ENCODE measurements around the gene ZNF784. TPM values are rescaled to one million over a fixed set of nuclear protein-coding genes. Genes with fewer than 3 reads are reported as not detected.

The ZNF784 gene
- total and polyA plus RNA-seq, 2 donors (not counting 1 experiment from before 2014, with no cell fraction given): 1.6 to 5.6 TPM

GRCh38 chr19:55644191-55644833 is 19.9 kb upstream of the ZNF784 start:
- no peaks in the 10 kb centered on the region for H3K27me3 ChIP-seq (ENCODE audit: control insufficient read depth, insufficient read depth, low read length)
- H3K4me1 ChIP-seq (ENCODE audit: control insufficient read depth, extremely low read depth, insufficient read depth, low read length): peaks cover 16% of the 10 kb centered on the region
- peak overlapping the region; percentile 74 for H3K9ac ChIP-seq (ENCODE audit: insufficient read depth, low read length)
- H3K79me2 ChIP-seq (ENCODE audit: control insufficient read depth, insufficient read depth, low read length): peaks cover 30% of the 10 kb centered on the region
- TF ChIP-seq EZH2 (IDR thresholded peaks at IDR 0.05; ENCODE audit: low read length, missing control alignments): no peak
- TF ChIP-seq, protein P1, sequence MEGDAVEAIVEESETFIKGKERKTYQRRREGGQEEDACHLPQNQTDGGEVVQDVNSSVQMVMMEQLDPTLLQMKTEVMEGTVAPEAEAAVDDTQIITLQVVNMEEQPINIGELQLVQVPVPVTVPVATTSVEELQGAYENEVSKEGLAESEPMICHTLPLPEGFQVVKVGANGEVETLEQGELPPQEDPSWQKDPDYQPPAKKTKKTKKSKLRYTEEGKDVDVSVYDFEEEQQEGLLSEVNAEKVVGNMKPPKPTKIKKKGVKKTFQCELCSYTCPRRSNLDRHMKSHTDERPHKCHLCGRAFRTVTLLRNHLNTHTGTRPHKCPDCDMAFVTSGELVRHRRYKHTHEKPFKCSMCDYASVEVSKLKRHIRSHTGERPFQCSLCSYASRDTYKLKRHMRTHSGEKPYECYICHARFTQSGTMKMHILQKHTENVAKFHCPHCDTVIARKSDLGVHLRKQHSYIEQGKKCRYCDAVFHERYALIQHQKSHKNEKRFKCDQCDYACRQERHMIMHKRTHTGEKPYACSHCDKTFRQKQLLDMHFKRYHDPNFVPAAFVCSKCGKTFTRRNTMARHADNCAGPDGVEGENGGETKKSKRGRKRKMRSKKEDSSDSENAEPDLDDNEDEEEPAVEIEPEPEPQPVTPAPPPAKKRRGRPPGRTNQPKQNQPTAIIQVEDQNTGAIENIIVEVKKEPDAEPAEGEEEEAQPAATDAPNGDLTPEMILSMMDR (conservative IDR thresholded peaks at IDR 0.05 in 1 of 2, IDR thresholded peaks at IDR 0.05 in 1 of 2; ENCODE audit: low read depth in 1 of 2, low read length in 2 of 2): no peak
- H3K36me3 ChIP-seq (ENCODE audit: control insufficient read depth, insufficient read depth, low read length): peaks cover 12% of the 10 kb centered on the region
- DNase-seq (ENCODE audit: low read depth in 2 of 2): no peak
- H3K9me3 ChIP-seq (ENCODE audit: control insufficient read depth, insufficient read depth, low read depth, low read length): no peaks in the 10 kb centered on the region
- H3K27ac ChIP-seq (ENCODE audit: insufficient read depth, low read length): peak overlapping the region; percentile 51
- H4K20me1 ChIP-seq (ENCODE audit: control insufficient read depth, extremely low read depth, insufficient read depth, low read length): no peaks in the 10 kb centered on the region
- H2AFZ ChIP-seq (ENCODE audit: low read length): no peak overlapping the region
- H3K4me2 ChIP-seq (ENCODE audit: extremely low read depth, insufficient read depth, low read length): peak overlapping the region; percentile 55
- H3K4me3 ChIP-seq (replicated peaks in 1 of 4; ENCODE audit: control extremely low read depth in 1 of 4, insufficient read depth in 1 of 4, low read depth in 3 of 4, low read length in 4 of 4): peak overlapping the region; percentile 81 to 87 (median 85)

DNA sequence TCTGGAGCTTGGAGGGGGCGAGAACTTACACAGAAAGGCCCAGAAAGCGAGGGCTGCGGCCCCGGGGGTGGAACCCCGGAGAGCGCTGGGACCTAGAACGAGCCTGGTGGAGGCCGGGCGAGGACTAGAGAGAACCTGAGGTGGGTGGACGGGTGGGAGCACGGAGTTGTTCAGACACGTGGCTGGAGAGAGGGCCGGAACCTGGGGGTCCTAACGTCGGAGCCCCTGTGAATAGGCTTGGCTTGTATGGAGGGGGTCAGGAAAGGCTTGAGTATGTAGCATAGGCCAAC is 19.5 kb upstream of the ZNF784 start:
- H3K9me3 ChIP-seq (ENCODE audit: control insufficient read depth, insufficient read depth, low read depth, low read length): no peaks in the 10 kb centered on the region
- H3K79me2 ChIP-seq (ENCODE audit: control insufficient read depth, insufficient read depth, low read length): peaks cover 34% of the 10 kb centered on the region
- no peaks in the 10 kb centered on the region for H3K27me3 ChIP-seq (ENCODE audit: control insufficient read depth, insufficient read depth, low read length)
- H3K4me3 ChIP-seq (replicated peaks in 1 of 4; ENCODE audit: control extremely low read depth in 1 of 4, insufficient read depth in 1 of 4, low read depth in 3 of 4, low read length in 4 of 4): peak overlapping the region; percentile 81 to 87 (median 85)
- H2AFZ ChIP-seq (ENCODE audit: low read length): no peak overlapping the region
- no peaks in the 10 kb centered on the region for H4K20me1 ChIP-seq (ENCODE audit: control insufficient read depth, extremely low read depth, insufficient read depth, low read length)
- peaks cover 16% of the 10 kb centered on the region for H3K4me1 ChIP-seq (ENCODE audit: control insufficient read depth, extremely low read depth, insufficient read depth, low read length)
- no peak for DNase-seq (ENCODE audit: low read depth in 2 of 2)
- H3K9ac ChIP-seq (ENCODE audit: insufficient read depth, low read length): peak overlapping the region; percentile 74
- H3K4me2 ChIP-seq (ENCODE audit: extremely low read depth, insufficient read depth, low read length): peak overlapping the region; percentile 55
- peaks cover 12% of the 10 kb centered on the region for H3K36me3 ChIP-seq (ENCODE audit: control insufficient read depth, insufficient read depth, low read length)
- peak overlapping the region; percentile 51 for H3K27ac ChIP-seq (ENCODE audit: insufficient read depth, low read length)
- no peak for TF ChIP-seq EZH2 (IDR thresholded peaks at IDR 0.05; ENCODE audit: low read length, missing control alignments)
- TF ChIP-seq, protein P1 (conservative IDR thresholded peaks at IDR 0.05 in 1 of 2, IDR thresholded peaks at IDR 0.05 in 1 of 2; ENCODE audit: low read depth in 1 of 2, low read length in 2 of 2): no peak

GRCh38 chr19:55643003-55643886 is 18.9 kb upstream of the ZNF784 start, which contains the start of gene ZNF581:
TSS of gene ZNF581 (plus strand) at chr19:55643649. CDS start at chr19:55644572, 923 bp downstream.
- DNase-seq (ENCODE audit: low read depth in 2 of 2): peak; percentile 71 to 79
- no peak for TF ChIP-seq EZH2 (IDR thresholded peaks at IDR 0.05; ENCODE audit: low read length, missing control alignments)
- TF ChIP-seq, protein P1 (conservative IDR thresholded peaks at IDR 0.05 in 1 of 2, IDR thresholded peaks at IDR 0.05 in 1 of 2; ENCODE audit: low read depth in 1 of 2, low read length in 2 of 2): no peak
- Histone ChIP-seq H4K20me1 (ENCODE audit: control insufficient read depth, extremely low read depth, insufficient read depth, low read length) (no peaks in the 10 kb centered on the region), H3K4me2 (ENCODE audit: extremely low read depth, insufficient read depth, low read length) (peak within 1 kb of the TSS; percentile 89), H3K79me2 (ENCODE audit: control insufficient read depth, insufficient read depth, low read length) (peaks cover 37% of the 10 kb centered on the region), H3K9me3 (ENCODE audit: control insufficient read depth, insufficient read depth, low read depth, low read length) (no peaks in the 10 kb centered on the region), H3K27me3 (ENCODE audit: control insufficient read depth, insufficient read depth, low read length) (no peaks in the 10 kb centered on the region), H3K36me3 (ENCODE audit: control insufficient read depth, insufficient read depth, low read length) (peaks cover 14% of the 10 kb centered on the region), H2AFZ (ENCODE audit: low read length) (no peak within 1 kb of the TSS), H3K4me3 (replicated peaks in 1 of 4; ENCODE audit: control extremely low read depth in 1 of 4, insufficient read depth in 1 of 4, low read depth in 3 of 4, low read length in 4 of 4) (peak within 1 kb of the TSS; percentile 84 to 92 (median 86)), H3K27ac (ENCODE audit: insufficient read depth, low read length) (peak within 1 kb of the TSS; percentile 51), H3K4me1 (ENCODE audit: control insufficient read depth, extremely low read depth, insufficient read depth, low read length) (peaks cover 16% of the 10 kb centered on the region), H3K9ac (ENCODE audit: insufficient read depth, low read length) (peak within 1 kb of the TSS; percentile 74)

Data from fibroblast of lung (primary cell).